Activated CD8-positive, alpha-beta T cell treated with anti-CD3 and anti-CD28 coated beads for 36 hours (primary cell): ENCODE results near the gene PWWP2B. TPM values are rescaled to one million over a fixed set of nuclear protein-coding genes. Genes with fewer than 3 reads are reported as not detected.

Experiments used
- ATAC-seq: fragments of 200-7000 bp; cut with Tn5 transposase; one replicate; pipeline ENCODE4 v1.10.0; 2021; ENCODE audit warnings: mild to moderate bottlenecking, moderate library complexity
- CTCF ChIA-PET: fragments of 350-600 bp; sonication (Branson Sonifier 250); formaldehyde crosslinking; loops from one replicate; lab custom pipeline; 2021; ENCODE audit warnings: antibody characterized with exemption; lab: Charles Lee
- POLR2A ChIA-PET: fragments of 350-600 bp; sonication (Branson Sonifier 250); formaldehyde crosslinking; loops from one replicate; lab custom pipeline; 2021; ENCODE audit warnings: antibody characterized with exemption; lab: Charles Lee
- DNase-seq: peaks from one replicate; pipeline ENCODE4 v3.0.0-alpha.2; 2020
- H3K27ac Mint-ChIP-seq: one replicate; pipeline ENCODE4 v1.8.0; 2021; ENCODE audit warnings: mild to moderate bottlenecking, mixed read lengths
- H3K27me3 Mint-ChIP-seq: one replicate; pipeline ENCODE4 v1.8.0; 2021; ENCODE audit warnings: mixed read lengths
- H3K36me3 Mint-ChIP-seq: one replicate; pipeline ENCODE4 v1.8.0; 2021; ENCODE audit warnings: low read depth, mixed read lengths
- H3K4me1 Mint-ChIP-seq: one replicate; pipeline ENCODE4 v1.8.0; 2021; ENCODE audit warnings: low read depth, mixed read lengths
- H3K4me3 Mint-ChIP-seq: one replicate; pipeline ENCODE4 v1.8.0; 2021; ENCODE audit warnings: mild to moderate bottlenecking, moderate library complexity, mixed read lengths
- H3K9me3 Mint-ChIP-seq: one replicate; pipeline ENCODE4 v1.8.0; 2021; ENCODE audit warnings: mixed read lengths
- CTCF ChIP-seq: fragments of 200-600 bp; IDR thresholded peaks from one replicate; pipeline ENCODE4 v1.8.0; 2022; ENCODE audit warnings: antibody characterized with exemption, mild to moderate bottlenecking
- intact Hi-C: fragments of 100-400 bp; cut with micrococcal nuclease; formaldehyde crosslinking; loops from one replicate; pipeline ENCODE4 v1.10.0; 2022
- total RNA-seq, 2 experiments: library from RNA; stranded (reverse); gene quantifications; one replicate each; pipeline ENCODE4 v1.2.3, GENCODE V29; 2021

PWWP2B gene
- total RNA-seq, 2 experiments from 2014 or later: 6.0 to 6.6 TPM

DNA sequence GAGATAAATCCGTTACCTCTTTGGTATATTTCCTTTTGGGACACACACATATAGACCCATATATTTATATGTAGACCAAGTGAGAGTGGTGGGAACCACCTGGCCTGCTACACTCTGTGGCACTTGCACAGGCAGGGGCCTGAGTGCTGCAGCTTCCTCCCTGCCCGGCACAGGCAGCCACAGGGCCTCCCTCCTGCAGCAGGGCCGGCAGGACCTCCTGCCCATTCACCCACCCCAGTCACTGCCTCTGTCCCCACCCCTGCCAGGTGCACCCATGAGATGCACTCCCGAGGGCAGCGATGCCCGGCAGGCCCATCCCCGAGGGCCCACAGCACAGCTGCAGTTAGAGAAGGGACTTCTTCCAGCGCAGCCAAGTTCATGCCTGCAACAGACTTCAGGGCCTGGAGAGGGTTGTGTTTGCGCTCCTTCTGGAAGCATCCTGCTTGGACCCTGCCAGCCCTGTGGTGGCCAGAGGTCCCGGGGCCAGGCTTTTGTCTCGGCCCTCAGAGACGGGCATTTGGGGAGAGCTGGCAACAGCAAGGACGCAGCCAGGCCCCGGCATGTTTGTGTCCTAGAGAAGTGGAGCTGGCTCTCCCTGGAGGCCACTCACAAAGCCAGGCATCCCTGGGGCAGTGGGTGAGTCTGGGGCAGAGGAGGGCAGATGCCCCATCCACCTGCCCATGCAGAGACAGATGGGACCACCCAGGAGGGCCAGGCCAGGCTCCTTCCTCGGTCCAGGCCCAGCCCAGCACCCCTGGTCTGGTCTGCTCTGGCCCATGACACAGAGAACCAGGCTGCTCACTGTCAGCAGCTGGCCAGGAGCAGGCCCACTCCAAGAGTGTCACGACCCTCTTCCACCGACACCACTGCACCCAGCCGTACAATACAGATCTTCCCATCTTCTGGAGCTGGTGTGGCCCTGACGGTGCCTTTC, 41.4 kb downstream of the PWWP2B start:
- H3K9me3 Mint-ChIP-seq: no peaks in the 10 kb centered on the region
- H3K4me3 Mint-ChIP-seq: no peak overlapping the region
- H3K4me1 Mint-ChIP-seq: peaks cover 8% of the 10 kb centered on the region
- ChIA-PET POLR2A (interaction anchor here (1.1 to 1.6 kb wide), 2 partner anchors 9 to 14 kb away, joined by 4 to 5 read pairs; no protein-coding TSS in a partner anchor), CTCF (interaction anchor here (0.8 to 1.3 kb wide), 2 partner anchors 8 to 16 kb away, joined by 3 read pairs; no protein-coding TSS in a partner anchor)
- DNase-seq (no peak), ATAC-seq (no peak)
- TF ChIP-seq CTCF: no peak
- intact Hi-C loops: no loop called here
- no peak overlapping the region for H3K27ac Mint-ChIP-seq
- H3K36me3 Mint-ChIP-seq: no peaks in the 10 kb centered on the region
- no peaks in the 10 kb centered on the region for H3K27me3 Mint-ChIP-seq

GRCh38 chr10:132439025-132439388, 42.0 kb downstream of the PWWP2B start:
- ChIA-PET CTCF (interaction anchor here (1.3 kb wide), 1 partner anchor 17 kb away, joined by 3 read pairs; no protein-coding TSS in a partner anchor), POLR2A (interaction anchor here (1.1 to 1.6 kb wide), 2 partner anchors 8 to 14 kb away, joined by 4 to 5 read pairs; no protein-coding TSS in a partner anchor)
- no peak overlapping the region for H3K4me3 Mint-ChIP-seq
- no peaks in the 10 kb centered on the region for H3K36me3 Mint-ChIP-seq
- no peaks in the 10 kb centered on the region for H3K9me3 Mint-ChIP-seq
- H3K27me3 Mint-ChIP-seq: no peaks in the 10 kb centered on the region
- TF ChIP-seq CTCF: no peak
- ATAC-seq: no peak
- no peak for DNase-seq
- H3K27ac Mint-ChIP-seq: no peak overlapping the region
- peaks cover 10% of the 10 kb centered on the region for H3K4me1 Mint-ChIP-seq
- intact Hi-C loops: no loop called here

DNA sequence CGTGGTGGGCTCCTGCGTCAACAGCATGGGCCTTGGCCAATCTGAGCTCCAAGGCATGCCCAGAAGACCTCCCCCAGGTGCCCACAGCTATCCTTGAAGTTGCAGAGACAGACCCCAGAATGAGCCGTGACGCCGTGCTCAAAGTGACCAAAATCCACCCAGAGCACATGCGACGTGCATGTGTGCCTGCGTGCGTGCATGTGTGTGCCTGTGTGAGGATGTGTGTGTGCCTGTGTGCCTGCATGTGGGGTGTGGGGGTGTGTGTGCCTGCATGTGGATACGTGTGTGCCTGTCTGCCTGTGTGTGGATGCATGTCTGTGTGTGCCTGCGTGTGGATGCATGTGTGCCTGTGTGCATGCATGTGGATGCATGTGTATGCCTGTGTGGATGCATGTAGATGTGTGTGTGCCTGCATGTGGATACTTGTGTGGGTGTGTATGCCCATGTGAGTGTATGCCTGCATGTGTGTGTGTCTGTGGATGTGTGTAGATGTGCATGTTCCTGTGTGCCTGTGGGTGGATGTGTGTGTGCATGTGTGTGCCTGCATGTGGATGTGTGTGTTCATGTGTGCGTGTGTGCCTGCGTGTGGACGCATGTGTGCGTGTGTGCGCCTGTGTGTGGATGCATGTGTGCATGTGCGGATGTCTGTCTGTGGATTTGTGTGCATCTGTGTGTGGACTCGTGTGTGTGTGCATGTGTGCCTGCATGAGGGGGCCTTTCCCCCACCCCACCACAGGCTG, 42.6 kb downstream of the PWWP2B start:
- no peak for TF ChIP-seq CTCF
- no peak for DNase-seq
- ChIA-PET POLR2A (interaction anchor here (1.1 kb wide), 1 partner anchor 15 kb away, joined by 4 read pairs; no protein-coding TSS in a partner anchor), CTCF (no interaction called here)
- no peak for ATAC-seq
- H3K4me3 Mint-ChIP-seq: no peak overlapping the region
- H3K9me3 Mint-ChIP-seq: no peaks in the 10 kb centered on the region
- intact Hi-C loops: no loop called here
- peaks cover 9% of the 10 kb centered on the region for H3K4me1 Mint-ChIP-seq
- no peaks in the 10 kb centered on the region for H3K27me3 Mint-ChIP-seq
- H3K27ac Mint-ChIP-seq: no peak overlapping the region
- no peaks in the 10 kb centered on the region for H3K36me3 Mint-ChIP-seq

GRCh38 chr10:132440791-132441565, 44.0 kb downstream of the PWWP2B start:
- DNase-seq (no peak), ATAC-seq (no peak)
- TF ChIP-seq CTCF: no peak
- POLR2A ChIA-PET: interaction anchor here (1.2 kb wide), 1 partner anchor 33 kb away, joined by 3 read pairs; no protein-coding TSS in a partner anchor
- H3K4me3 Mint-ChIP-seq: no peak overlapping the region
- no peak overlapping the region for H3K27ac Mint-ChIP-seq
- H3K9me3 Mint-ChIP-seq: no peaks in the 10 kb centered on the region
- no peaks in the 10 kb centered on the region for H3K36me3 Mint-ChIP-seq
- no peaks in the 10 kb centered on the region for H3K27me3 Mint-ChIP-seq
- CTCF ChIA-PET: no interaction called here
- peaks cover 16% of the 10 kb centered on the region for H3K4me1 Mint-ChIP-seq
- intact Hi-C loops: no loop called here
